ENCODE measurements around the gene CNTNAP2. TPM values are rescaled to one million over a fixed set of nuclear protein-coding genes. Genes with fewer than 3 reads are reported as not detected.

CNTNAP2 gene
- total and polyA plus RNA-seq, 2 donors (not counting 1 experiment from before 2014, with no cell fraction given), result not detected

DNA sequence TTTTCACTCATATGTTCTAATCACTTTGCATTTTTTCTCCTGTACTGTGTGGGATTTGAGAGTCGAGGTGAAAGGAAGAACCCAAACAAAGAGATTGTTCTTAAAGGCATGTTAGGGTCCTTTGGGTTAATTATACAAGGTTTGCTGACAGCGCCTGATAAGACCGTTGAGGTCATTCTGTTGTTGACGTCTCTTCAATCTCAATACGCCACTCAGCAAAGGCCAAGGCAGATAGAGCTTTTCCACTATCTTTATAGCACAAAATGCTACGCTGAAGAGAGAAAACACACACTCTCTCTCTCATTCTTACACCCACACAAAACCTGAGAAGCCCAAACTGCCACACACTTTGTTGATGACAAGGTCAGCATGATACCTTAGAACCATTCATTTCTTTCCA is 228.7 kb downstream of the CNTNAP2 start:
- Histone ChIP-seq H3K79me2 (ENCODE audit: control insufficient read depth, insufficient read depth, low read length) (no peaks in the 10 kb centered on the region), H4K20me1 (ENCODE audit: control insufficient read depth, extremely low read depth, insufficient read depth, low read length) (no peaks in the 10 kb centered on the region), H3K9me3 (ENCODE audit: control insufficient read depth, insufficient read depth, low read depth, low read length) (no peaks in the 10 kb centered on the region), H3K9ac (ENCODE audit: insufficient read depth, low read length) (no peak overlapping the region), H3K27ac (ENCODE audit: insufficient read depth, low read length) (no peak overlapping the region), H3K27me3 (ENCODE audit: control insufficient read depth, insufficient read depth, low read length) (no peaks in the 10 kb centered on the region), H3K4me3 (replicated peaks in 1 of 4; ENCODE audit: control extremely low read depth in 1 of 4, insufficient read depth in 1 of 4, low read depth in 3 of 4, low read length in 4 of 4) (no peak overlapping the region), H2AFZ (ENCODE audit: low read length) (no peak overlapping the region), H3K4me1 (ENCODE audit: control insufficient read depth, extremely low read depth, insufficient read depth, low read length) (no peaks in the 10 kb centered on the region), H3K4me2 (ENCODE audit: extremely low read depth, insufficient read depth, low read length) (no peak overlapping the region), H3K36me3 (ENCODE audit: control insufficient read depth, insufficient read depth, low read length) (no peaks in the 10 kb centered on the region)
- TF ChIP-seq, protein P1, sequence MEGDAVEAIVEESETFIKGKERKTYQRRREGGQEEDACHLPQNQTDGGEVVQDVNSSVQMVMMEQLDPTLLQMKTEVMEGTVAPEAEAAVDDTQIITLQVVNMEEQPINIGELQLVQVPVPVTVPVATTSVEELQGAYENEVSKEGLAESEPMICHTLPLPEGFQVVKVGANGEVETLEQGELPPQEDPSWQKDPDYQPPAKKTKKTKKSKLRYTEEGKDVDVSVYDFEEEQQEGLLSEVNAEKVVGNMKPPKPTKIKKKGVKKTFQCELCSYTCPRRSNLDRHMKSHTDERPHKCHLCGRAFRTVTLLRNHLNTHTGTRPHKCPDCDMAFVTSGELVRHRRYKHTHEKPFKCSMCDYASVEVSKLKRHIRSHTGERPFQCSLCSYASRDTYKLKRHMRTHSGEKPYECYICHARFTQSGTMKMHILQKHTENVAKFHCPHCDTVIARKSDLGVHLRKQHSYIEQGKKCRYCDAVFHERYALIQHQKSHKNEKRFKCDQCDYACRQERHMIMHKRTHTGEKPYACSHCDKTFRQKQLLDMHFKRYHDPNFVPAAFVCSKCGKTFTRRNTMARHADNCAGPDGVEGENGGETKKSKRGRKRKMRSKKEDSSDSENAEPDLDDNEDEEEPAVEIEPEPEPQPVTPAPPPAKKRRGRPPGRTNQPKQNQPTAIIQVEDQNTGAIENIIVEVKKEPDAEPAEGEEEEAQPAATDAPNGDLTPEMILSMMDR (conservative IDR thresholded peaks at IDR 0.05 in 1 of 2, IDR thresholded peaks at IDR 0.05 in 1 of 2; ENCODE audit: low read depth in 1 of 2, low read length in 2 of 2), result no peak
- no peak for TF ChIP-seq EZH2 (IDR thresholded peaks at IDR 0.05; ENCODE audit: low read length, missing control alignments)
- no peak for DNase-seq (ENCODE audit: low read depth in 2 of 2)

DNA sequence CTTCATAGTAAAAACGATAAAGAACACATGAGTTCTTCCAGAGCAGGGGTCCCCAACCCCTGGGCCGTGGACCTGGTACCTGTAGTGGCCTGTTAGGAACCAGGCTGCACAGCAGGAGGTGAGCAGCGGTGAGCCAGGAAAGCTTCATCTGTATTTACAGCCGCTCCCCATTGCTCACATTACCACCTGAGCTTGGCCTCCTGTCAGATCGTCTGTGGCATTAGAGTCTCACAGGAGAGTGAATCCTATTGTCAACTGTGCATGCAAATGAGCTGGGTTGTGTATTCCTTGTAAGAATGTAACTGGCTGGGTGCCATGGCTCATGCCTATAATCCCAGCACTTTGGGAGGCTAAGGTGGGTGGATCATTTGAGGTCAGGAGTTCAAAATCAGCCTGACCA is 229.5 kb downstream of the CNTNAP2 start:
- no peaks in the 10 kb centered on the region for H3K27me3 ChIP-seq (ENCODE audit: control insufficient read depth, insufficient read depth, low read length)
- TF ChIP-seq EZH2 (IDR thresholded peaks at IDR 0.05; ENCODE audit: low read length, missing control alignments), result no peak
- TF ChIP-seq, protein P1 (conservative IDR thresholded peaks at IDR 0.05 in 1 of 2, IDR thresholded peaks at IDR 0.05 in 1 of 2; ENCODE audit: low read depth in 1 of 2, low read length in 2 of 2), result no peak
- no peak for DNase-seq (ENCODE audit: low read depth in 2 of 2)

DNA sequence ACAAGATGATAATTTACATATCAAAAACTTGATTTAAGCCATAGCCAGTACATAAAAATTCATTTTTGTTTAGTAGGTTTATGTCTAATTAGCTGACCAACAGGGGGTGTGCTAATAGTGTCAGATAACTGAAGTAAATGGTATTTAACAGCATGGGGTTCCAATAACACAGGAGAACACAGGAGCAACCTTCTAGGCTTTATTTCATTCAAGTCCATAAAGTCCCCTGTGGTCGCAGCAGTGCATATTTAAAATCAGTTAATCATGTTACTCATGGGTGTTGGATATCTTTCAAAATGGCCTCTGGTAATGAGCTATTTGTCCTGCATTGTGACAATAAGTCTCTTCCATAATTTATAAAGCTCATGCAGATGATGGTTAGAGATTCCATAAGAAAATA is 238.6 kb downstream of the CNTNAP2 start:
- H3K36me3 ChIP-seq (ENCODE audit: control insufficient read depth, insufficient read depth, low read length), result no peaks in the 10 kb centered on the region
- H2AFZ ChIP-seq (ENCODE audit: low read length), result no peak overlapping the region
- no peak for DNase-seq (ENCODE audit: low read depth in 2 of 2)
- no peaks in the 10 kb centered on the region for H3K4me1 ChIP-seq (ENCODE audit: control insufficient read depth, extremely low read depth, insufficient read depth, low read length)
- H4K20me1 ChIP-seq (ENCODE audit: control insufficient read depth, extremely low read depth, insufficient read depth, low read length), result no peaks in the 10 kb centered on the region
- no peaks in the 10 kb centered on the region for H3K79me2 ChIP-seq (ENCODE audit: control insufficient read depth, insufficient read depth, low read length)
- TF ChIP-seq, protein P1 (conservative IDR thresholded peaks at IDR 0.05 in 1 of 2, IDR thresholded peaks at IDR 0.05 in 1 of 2; ENCODE audit: low read depth in 1 of 2, low read length in 2 of 2), result no peak
- no peak for TF ChIP-seq EZH2 (IDR thresholded peaks at IDR 0.05; ENCODE audit: low read length, missing control alignments)
- H3K27ac ChIP-seq (ENCODE audit: insufficient read depth, low read length), result no peak overlapping the region
- H3K9ac ChIP-seq (ENCODE audit: insufficient read depth, low read length), result no peak overlapping the region
- no peaks in the 10 kb centered on the region for H3K27me3 ChIP-seq (ENCODE audit: control insufficient read depth, insufficient read depth, low read length)
- H3K4me3 ChIP-seq (replicated peaks in 1 of 4; ENCODE audit: control extremely low read depth in 1 of 4, insufficient read depth in 1 of 4, low read depth in 3 of 4, low read length in 4 of 4), result no peak overlapping the region
- H3K4me2 ChIP-seq (ENCODE audit: extremely low read depth, insufficient read depth, low read length), result no peak overlapping the region
- no peaks in the 10 kb centered on the region for H3K9me3 ChIP-seq (ENCODE audit: control insufficient read depth, insufficient read depth, low read depth, low read length)

More for the DNA sequence above, 229.5 kb downstream of the CNTNAP2 start:
- H2AFZ ChIP-seq (ENCODE audit: low read length), result no peak overlapping the region
- no peaks in the 10 kb centered on the region for H4K20me1 ChIP-seq (ENCODE audit: control insufficient read depth, extremely low read depth, insufficient read depth, low read length)
- H3K4me1 ChIP-seq (ENCODE audit: control insufficient read depth, extremely low read depth, insufficient read depth, low read length), result no peaks in the 10 kb centered on the region
- no peaks in the 10 kb centered on the region for H3K36me3 ChIP-seq (ENCODE audit: control insufficient read depth, insufficient read depth, low read length)
- no peak overlapping the region for H3K4me2 ChIP-seq (ENCODE audit: extremely low read depth, insufficient read depth, low read length)
- H3K4me3 ChIP-seq (replicated peaks in 1 of 4; ENCODE audit: control extremely low read depth in 1 of 4, insufficient read depth in 1 of 4, low read depth in 3 of 4, low read length in 4 of 4), result no peak overlapping the region
- H3K9ac ChIP-seq (ENCODE audit: insufficient read depth, low read length), result no peak overlapping the region
- no peaks in the 10 kb centered on the region for H3K79me2 ChIP-seq (ENCODE audit: control insufficient read depth, insufficient read depth, low read length)
- H3K9me3 ChIP-seq (ENCODE audit: control insufficient read depth, insufficient read depth, low read depth, low read length), result no peaks in the 10 kb centered on the region
- no peak overlapping the region for H3K27ac ChIP-seq (ENCODE audit: insufficient read depth, low read length)

Measured in fibroblast of lung (primary cell).